Mucosa of descending colon (tissue), 3 donors: ENCODE data around the gene USH1G. TPM values are rescaled to one million over a fixed set of nuclear protein-coding genes. Genes with fewer than 3 reads are reported as not detected.

Source experiments
- ATAC-seq: fragments of 200-7000 bp; cut with Tn5 transposase; one replicate; pipeline ENCODE4 v1.9.1; 2020; ENCODE audit warnings: mild to moderate bottlenecking, moderate library complexity
- DNase-seq, 3 donors: peaks; one replicate each; pipeline ENCODE4 v3.0.0-alpha.2; 2020
- H3K36me3 ChIP-seq: fragments of 200-600 bp; one replicate; pipeline ENCODE4 v1.8.0; 2021; ENCODE audit warnings: low read depth, mild to moderate bottlenecking
- H3K4me1 ChIP-seq: fragments of 200-600 bp; one replicate; pipeline ENCODE4 v1.8.0; 2021; ENCODE audit warnings: low read depth, mild to moderate bottlenecking
- H3K4me3 ChIP-seq: fragments of 200-600 bp; one replicate; pipeline ENCODE4 v1.8.0; 2021; ENCODE audit warnings: mild to moderate bottlenecking
- H3K9me3 ChIP-seq: fragments of 200-600 bp; one replicate; pipeline ENCODE4 v1.8.0; 2021; ENCODE audit warnings: mild to moderate bottlenecking
- intact Hi-C, 2 donors: fragments of 100-400 bp; cut with DNase I in 1 of 2; cut with micrococcal nuclease in 1 of 2; formaldehyde crosslinking; loops; one replicate each; pipeline versions ENCODE4 v1.11.0 to v1.11.1; 2022; cut with DNase I, micrococcal nuclease
- total RNA-seq, 3 donors: library from RNA; stranded (reverse); fragmentation: NEBNext Ultra II Directional in 2 of 3; extraction: Animal tissue kit (Norgen Biotek cat#: 25700) in 2 of 3; gene quantifications; one replicate each; pipeline versions ENCODE4 v1.2.1 to v1.2.4, GENCODE V29; 2021 to 2023
- TF ChIP-seq, protein P1 (sequence below): fragments of 200-600 bp; IDR thresholded peaks from one replicate; pipeline ENCODE4 v1.8.0; 2022; ENCODE audit warnings: antibody characterized with exemption, mild to moderate bottlenecking
- donor health status: DM: no; HTN: no; CAD: no; lungs with moderate emphysema.
- donor health status: DM: no; HTN: no; CAD: no.
- donor health status: DM: no; HTN: yes; CAD: no.

USH1G gene
- total RNA-seq, 3 donors from 2014 or later: not detected

DNA sequence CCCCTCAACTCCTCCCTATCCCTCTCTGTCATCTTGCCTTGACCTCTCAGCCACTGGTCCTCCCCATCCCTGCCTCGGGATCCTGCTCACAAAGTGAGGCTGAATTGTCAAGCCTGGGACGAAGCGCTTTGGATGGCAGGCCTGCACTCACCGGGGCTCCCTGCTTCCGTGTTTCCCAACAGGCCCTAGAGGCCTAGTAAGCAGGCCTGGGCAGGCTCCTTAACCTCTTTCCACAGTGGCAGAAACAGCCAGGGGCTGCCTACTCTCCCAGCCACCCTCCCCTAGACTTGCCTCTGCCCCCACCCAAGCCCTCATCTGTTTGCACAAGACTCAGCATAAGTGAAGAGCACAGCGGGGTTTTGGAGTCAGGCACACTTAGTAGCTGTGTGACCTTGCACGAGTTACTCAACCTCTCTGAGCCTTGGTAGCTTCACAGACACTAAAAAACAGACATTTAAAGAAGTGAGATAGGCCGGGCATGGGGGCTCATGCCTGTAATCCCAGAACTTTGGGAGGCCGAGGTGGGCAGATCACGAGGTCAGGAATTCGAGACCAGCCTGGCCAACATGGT lies 24.6 kb downstream of the USH1G start:
- DNase-seq (no peak), ATAC-seq (no peak)
- H3K36me3 ChIP-seq: no peaks in the 10 kb centered on the region
- no peak overlapping the region for H3K4me3 ChIP-seq
- H3K9me3 ChIP-seq: no peaks in the 10 kb centered on the region
- intact Hi-C loops: no loop called here
- TF ChIP-seq, protein P1, sequence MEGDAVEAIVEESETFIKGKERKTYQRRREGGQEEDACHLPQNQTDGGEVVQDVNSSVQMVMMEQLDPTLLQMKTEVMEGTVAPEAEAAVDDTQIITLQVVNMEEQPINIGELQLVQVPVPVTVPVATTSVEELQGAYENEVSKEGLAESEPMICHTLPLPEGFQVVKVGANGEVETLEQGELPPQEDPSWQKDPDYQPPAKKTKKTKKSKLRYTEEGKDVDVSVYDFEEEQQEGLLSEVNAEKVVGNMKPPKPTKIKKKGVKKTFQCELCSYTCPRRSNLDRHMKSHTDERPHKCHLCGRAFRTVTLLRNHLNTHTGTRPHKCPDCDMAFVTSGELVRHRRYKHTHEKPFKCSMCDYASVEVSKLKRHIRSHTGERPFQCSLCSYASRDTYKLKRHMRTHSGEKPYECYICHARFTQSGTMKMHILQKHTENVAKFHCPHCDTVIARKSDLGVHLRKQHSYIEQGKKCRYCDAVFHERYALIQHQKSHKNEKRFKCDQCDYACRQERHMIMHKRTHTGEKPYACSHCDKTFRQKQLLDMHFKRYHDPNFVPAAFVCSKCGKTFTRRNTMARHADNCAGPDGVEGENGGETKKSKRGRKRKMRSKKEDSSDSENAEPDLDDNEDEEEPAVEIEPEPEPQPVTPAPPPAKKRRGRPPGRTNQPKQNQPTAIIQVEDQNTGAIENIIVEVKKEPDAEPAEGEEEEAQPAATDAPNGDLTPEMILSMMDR: no peak
- H3K4me1 ChIP-seq: peaks cover 3% of the 10 kb centered on the region

DNA sequence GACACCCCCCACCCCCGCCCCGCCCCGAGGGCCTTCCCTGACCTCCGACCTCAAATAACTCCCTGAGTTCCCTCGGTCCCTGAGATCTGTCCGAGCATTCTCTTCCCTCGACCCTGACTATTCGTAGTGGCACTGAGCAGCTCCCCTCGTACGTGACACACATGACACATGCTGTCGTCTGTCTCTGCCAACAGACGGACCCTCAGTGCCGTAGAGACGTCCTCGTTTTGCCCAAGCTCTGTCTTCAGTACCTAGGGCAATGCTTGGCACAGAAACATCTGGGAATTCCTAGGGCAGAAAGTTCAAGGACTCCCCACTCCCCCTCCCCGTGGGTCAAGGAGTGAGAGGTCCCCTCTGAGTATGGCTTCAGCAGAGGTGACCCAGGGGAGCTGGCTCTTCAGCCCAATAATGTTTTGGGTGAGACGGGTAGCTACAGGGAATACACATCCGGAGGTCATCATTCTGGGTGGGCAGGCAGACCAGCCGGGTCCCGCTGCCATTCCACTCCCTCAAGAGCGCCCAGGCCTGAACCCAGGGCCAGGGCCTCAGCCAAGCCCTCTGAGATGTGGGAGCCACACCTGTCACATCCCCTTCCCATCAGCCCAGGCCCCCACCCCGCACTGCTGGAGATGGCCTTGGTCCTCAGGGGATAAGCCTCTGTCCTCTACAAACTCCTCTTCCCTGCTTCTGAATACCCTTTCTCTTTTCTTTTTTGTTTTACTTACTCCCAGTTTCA lies 29.0 kb downstream of the USH1G start:
- Histone ChIP-seq H3K9me3 (no peaks in the 10 kb centered on the region), H3K4me1 (peaks cover 7% of the 10 kb centered on the region), H3K4me3 (no peak overlapping the region), H3K36me3 (no peaks in the 10 kb centered on the region)
- ATAC-seq: no peak
- intact Hi-C loops: no loop called here
- DNase-seq: no peak
- TF ChIP-seq, protein P1: no peak

DNA sequence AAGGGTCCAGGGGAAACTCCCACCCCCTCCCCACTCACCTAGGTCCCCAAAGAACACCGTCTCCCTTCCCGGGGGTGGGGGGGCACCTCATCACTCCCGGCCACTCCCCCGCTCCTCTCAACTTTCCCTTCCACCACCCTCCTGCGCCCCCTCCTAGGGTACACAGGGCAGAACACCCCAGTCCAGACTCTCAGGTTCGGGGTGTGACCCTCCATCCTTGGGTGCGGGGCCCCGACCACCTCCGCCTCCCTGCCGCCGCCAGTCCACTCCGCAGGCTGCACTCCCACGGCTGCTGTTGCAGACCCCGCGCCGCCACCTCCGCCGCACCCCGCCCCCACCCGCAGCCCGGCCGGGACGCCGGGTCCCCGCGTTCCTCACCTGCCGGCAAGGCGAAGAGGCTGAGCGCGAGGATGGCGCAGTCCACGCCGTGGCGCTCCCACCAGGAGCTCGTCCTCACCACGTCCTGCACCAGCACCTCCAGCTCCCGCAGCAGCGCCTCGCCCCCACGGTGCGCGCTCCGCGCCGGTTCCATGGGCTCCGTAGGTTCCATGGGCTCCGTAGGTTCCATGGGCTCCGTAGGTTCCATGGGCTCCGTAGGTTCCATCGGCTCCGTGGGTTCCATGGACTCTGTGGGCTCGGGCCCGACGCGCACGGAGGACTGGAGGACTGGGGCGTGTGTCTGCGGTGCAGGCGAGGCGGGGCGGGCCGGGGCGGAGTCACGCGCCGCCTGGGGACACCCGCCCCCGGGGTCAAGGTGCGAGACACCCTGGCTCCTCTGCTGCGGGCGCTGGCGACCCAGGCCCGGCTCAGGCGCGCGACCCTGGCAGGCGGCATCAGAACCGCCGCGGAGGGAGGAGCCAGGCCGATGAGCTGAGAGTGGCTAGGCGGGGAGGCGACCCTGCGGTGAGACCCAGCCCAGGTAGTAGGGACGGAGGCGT lies 29.8 kb downstream of the USH1G start, which contains the start of gene FADS6:
Gene FADS6 (minus strand): TSS at position 660 of the 938 bp plus-strand sequence. CDS start 38 bp downstream, at position 622.
- H3K4me3 ChIP-seq: no peak within 1 kb of the TSS
- peaks cover 7% of the 10 kb centered on the region for H3K4me1 ChIP-seq
- no peaks in the 10 kb centered on the region for H3K36me3 ChIP-seq
- ATAC-seq (peak; percentile 70), DNase-seq (peak in 2 of 3 donors; percentile 33 to 51)
- intact Hi-C loops: no loop called here
- TF ChIP-seq, protein P1: no peak
- no peaks in the 10 kb centered on the region for H3K9me3 ChIP-seq

DNA sequence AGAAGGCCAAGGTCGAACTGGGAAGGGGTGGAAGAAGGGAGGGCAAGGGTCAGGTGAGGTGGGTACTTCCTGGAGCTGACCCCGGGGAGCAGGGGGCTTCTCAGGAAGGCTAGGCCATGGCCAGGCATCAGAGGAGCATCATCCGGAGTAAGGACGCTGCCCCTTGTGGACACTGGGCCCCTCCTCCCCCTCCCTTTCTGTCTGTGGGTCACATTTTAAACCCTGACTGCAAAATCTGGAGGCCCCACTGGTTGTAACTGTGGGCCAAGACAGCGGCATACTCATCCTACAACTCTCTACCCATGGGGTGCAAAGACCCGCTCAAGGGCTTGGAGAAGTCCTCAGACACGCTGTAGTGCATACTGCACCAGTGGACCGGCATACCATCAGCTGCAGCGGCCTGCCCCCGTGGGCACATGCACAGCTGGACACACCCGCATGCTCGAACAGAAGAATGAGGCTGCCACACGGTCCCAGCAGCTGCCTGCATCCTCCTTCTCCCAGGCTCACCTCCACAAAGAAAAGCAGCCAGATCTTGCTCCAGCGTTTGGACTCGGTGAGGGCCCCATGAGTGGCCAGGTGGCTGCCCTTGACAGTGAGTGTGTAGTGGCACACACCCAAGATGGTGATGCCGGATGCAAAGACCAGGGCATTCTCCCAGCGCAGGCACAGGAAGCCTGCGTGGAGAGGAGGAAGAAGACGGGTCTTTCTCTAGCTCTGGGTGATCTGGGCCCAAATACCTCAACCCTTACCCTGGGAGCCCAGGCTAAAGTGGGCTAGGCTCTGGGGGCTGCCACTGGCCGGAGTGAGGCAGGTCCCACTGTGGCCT lies 30.8 kb downstream of the USH1G start:
- TF ChIP-seq, protein P1: no peak
- H3K36me3 ChIP-seq: no peaks in the 10 kb centered on the region
- intact Hi-C loops: no loop called here
- no peak overlapping the region for H3K4me3 ChIP-seq
- peak; percentile 20 for ATAC-seq
- peaks cover 7% of the 10 kb centered on the region for H3K4me1 ChIP-seq
- no peaks in the 10 kb centered on the region for H3K9me3 ChIP-seq
- no peak for DNase-seq

DNA sequence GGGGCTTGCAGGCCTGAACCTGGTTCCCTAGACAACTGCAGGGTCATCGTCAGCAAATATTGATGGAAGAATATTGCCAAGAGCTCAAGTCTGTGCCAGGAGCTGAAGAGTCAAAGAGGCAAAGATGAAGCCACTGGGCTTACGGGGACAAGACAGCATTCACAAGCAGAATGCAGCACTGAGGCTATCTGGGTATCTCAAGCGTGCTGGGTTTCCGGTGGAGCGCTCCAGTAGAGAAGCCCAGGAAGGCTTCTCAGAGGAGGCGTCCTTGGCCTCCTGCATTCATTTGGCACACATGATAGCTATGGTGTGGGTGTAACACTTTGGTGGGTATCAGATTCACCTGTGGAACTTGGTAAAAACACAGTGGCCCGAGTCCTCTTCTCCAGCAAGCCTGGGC lies 32.5 kb downstream of the USH1G start:
- intact Hi-C loops: no loop called here
- H3K4me1 ChIP-seq: peaks cover 7% of the 10 kb centered on the region
- no peak overlapping the region for H3K4me3 ChIP-seq
- no peaks in the 10 kb centered on the region for H3K9me3 ChIP-seq
- no peaks in the 10 kb centered on the region for H3K36me3 ChIP-seq
- DNase-seq (no peak), ATAC-seq (no peak)
- TF ChIP-seq, protein P1: no peak
